OCI-LY7 (cell line): ENCODE results near the gene SINHCAF. TPM values are rescaled to one million over a fixed set of nuclear protein-coding genes. Genes with fewer than 3 reads are reported as not detected.
A peak's percentile ranks its signal among the peaks of the same experiment; 100 is the strongest.

ENCODE experiments used
- BruUV-seq: library from RNA; stranded (reverse); fragments of 400-500 nt; replicated peaks from 2 replicates; lab custom pipeline; 2021; lab: Mats Ljungman, UMichigan
- CTCF ChIA-PET: fragments of 300-600 bp; sonication (Branson Sonifier 250); formaldehyde crosslinking; loops from one replicate; lab custom pipeline; 2022; ENCODE audit warnings: antibody characterized with exemption; ENCODE audit not compliant: unreplicated experiment; lab: Charles Lee
- POLR2A ChIA-PET: fragments of 300-600 bp; sonication (Branson Sonifier 250); formaldehyde crosslinking; loops from one replicate; lab custom pipeline; 2022; ENCODE audit warnings: antibody characterized with exemption; lab: Charles Lee
- DNase-seq: peaks from one replicate; pipeline ENCODE4 v3.0.0-alpha.2; 2015; ENCODE audit warnings: low spot score
- H2AFZ ChIP-seq: fragments of 200-600 bp; sonication (generic), shearing (Covaris generic); 2 replicates; pipeline ENCODE4 v1.6.1; 2014; ENCODE audit warnings: mild to moderate bottlenecking, antibody characterized with exemption, low read length, moderate library complexity
- H3K27ac ChIP-seq: fragments of 200-600 bp; sonication (generic); 2 replicates; pipeline ENCODE4 v1.5.1; 2014; ENCODE audit warnings: mixed run types, low read depth, mild to moderate bottlenecking, moderate library complexity, low read length, inconsistent platforms; ENCODE audit not compliant: poor library complexity, severe bottlenecking
- H3K36me3 ChIP-seq: fragments of 200-600 bp; sonication (generic); 2 replicates; pipeline ENCODE4 v1.6.1; 2014; ENCODE audit warnings: mild to moderate bottlenecking, antibody characterized with exemption, low read length, moderate library complexity, mixed read lengths; ENCODE audit not compliant: insufficient read depth
- H3K4me1 ChIP-seq: fragments of 200-600 bp; sonication (generic); 2 replicates; pipeline ENCODE4 v1.5.1; 2014; ENCODE audit warnings: mild to moderate bottlenecking, low read length; ENCODE audit not compliant: insufficient read depth, poor library complexity, severe bottlenecking
- H3K4me2 ChIP-seq: fragments of 200-600 bp; sonication (generic); 2 replicates; pipeline ENCODE4 v1.6.1; 2014; ENCODE audit warnings: mild to moderate bottlenecking, low read length
- H3K4me3 ChIP-seq: fragments of 200-600 bp; sonication (generic); 2 replicates; pipeline ENCODE4 v1.5.1; 2014; ENCODE audit warnings: mild to moderate bottlenecking, low read depth, low read length; ENCODE audit not compliant: poor library complexity, severe bottlenecking
- H3K79me2 ChIP-seq: fragments of 200-600 bp; sonication (generic); 2 replicates; pipeline ENCODE4 v1.6.1; 2016; ENCODE audit warnings: low read depth, mild to moderate bottlenecking, low read length, moderate library complexity, mixed read lengths; ENCODE audit not compliant: insufficient read depth
- H3K9me2 ChIP-seq: fragments of 200-600 bp; sonication (generic); 2 replicates; pipeline ENCODE4 v1.6.1; 2016; ENCODE audit warnings: mild to moderate bottlenecking, low read length, mixed read lengths; ENCODE audit not compliant: insufficient read depth
- H3K9me3 ChIP-seq: fragments of 200-600 bp; sonication (generic); 2 replicates; pipeline ENCODE4 v1.6.1; 2014; ENCODE audit warnings: mild to moderate bottlenecking, mixed run types, low read length, mixed read lengths
- H4K20me1 ChIP-seq: fragments of 200-600 bp; sonication (generic); 2 replicates; pipeline ENCODE4 v1.6.1; 2014; ENCODE audit warnings: mild to moderate bottlenecking, antibody characterized with exemption, low read length, moderate library complexity, mixed read lengths; ENCODE audit not compliant: insufficient read depth
- EZH2phosphoT487 ChIP-seq: fragments of 200-600 bp; sonication (generic); IDR thresholded peaks from 2 replicates; pipeline ENCODE4 v1.6.1; 2018; ENCODE audit warnings: low read depth, borderline replicate concordance, mild to moderate bottlenecking, mixed run types, antibody characterized with exemption, low read length, moderate library complexity, mixed read lengths
- intact Hi-C: fragments of 100-400 bp; cut with micrococcal nuclease; formaldehyde crosslinking; loops from one replicate; pipeline ENCODE4 v1.10.0; 2022; ENCODE audit not compliant: unreplicated experiment
- total RNA-seq, 2 experiments: library from RNA; depleted of rRNA in 1 of 2; stranded (reverse); fragments of >200 nt in 1 of 2; shearing (Covaris generic) in 1 of 2; gene quantifications; 2 replicates each; pipeline ENCODE4 v1.2.3, GENCODE V29; 2014 to 2022
- TF ChIP-seq, protein P1 (sequence below): fragments of 200-600 bp; sonication (generic); conservative IDR thresholded peaks from 2 replicates; pipeline ENCODE4 v1.5.1; 2014; ENCODE audit warnings: mild to moderate bottlenecking, antibody characterized with exemption, low read length, moderate library complexity, mixed read lengths

SINHCAF gene
- total RNA-seq, 2 experiments from 2014 or later, result 51.0 to 86.2 TPM

DNA sequence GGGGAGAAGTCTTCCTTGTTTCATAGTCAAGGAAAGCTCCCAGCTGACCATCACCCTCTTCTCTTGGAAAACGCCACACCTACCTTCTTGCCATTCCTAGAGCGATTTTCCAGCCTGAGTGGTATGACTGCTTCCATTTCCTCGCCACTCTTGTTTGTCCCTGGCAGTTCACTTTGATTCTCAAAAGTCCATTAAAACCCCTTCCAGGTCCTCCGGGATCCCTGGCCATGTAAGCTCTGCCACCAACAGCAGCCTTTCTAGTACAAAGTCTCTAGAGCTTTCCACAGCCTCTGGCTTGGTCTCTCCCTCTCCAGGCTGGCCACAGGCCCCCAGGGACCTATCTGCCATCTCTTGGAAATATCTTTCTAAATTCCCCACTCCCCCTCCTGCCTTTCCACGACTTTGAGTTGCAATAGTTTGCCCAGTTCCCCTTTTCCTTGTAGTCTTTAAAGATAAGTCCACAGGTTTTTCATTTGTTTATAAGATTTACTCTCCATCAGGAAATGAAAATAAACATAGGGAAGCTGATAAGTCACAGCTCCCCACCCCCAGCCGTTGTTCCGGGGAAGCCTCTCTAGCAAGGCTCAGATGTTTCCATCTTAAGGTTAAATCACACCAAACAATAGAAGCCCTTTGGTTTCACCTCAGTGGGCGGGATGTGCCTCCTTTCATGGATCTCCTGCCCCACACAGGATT, 42.9 kb upstream of the SINHCAF start:
- no peaks in the 10 kb centered on the region for H3K36me3 ChIP-seq
- no peaks in the 10 kb centered on the region for H3K9me3 ChIP-seq
- no peaks in the 10 kb centered on the region for H3K79me2 ChIP-seq
- ChIA-PET POLR2A (interaction anchor here (0.6 to 1.2 kb wide), 8 partner anchors 14 to 973 kb away, joined by 3 to 9 read pairs (median 3); no protein-coding TSS in a partner anchor), CTCF (no interaction called here)
- intact Hi-C loops, result no loop called here
- BruUV-seq, result no TSS peak
- H2AFZ ChIP-seq, result no peak overlapping the region
- H3K9me2 ChIP-seq, result no peaks in the 10 kb centered on the region
- no peaks in the 10 kb centered on the region for H4K20me1 ChIP-seq
- no peak overlapping the region for H3K27ac ChIP-seq
- TF ChIP-seq EZH2phosphoT487, result no peak
- TF ChIP-seq, protein P1, sequence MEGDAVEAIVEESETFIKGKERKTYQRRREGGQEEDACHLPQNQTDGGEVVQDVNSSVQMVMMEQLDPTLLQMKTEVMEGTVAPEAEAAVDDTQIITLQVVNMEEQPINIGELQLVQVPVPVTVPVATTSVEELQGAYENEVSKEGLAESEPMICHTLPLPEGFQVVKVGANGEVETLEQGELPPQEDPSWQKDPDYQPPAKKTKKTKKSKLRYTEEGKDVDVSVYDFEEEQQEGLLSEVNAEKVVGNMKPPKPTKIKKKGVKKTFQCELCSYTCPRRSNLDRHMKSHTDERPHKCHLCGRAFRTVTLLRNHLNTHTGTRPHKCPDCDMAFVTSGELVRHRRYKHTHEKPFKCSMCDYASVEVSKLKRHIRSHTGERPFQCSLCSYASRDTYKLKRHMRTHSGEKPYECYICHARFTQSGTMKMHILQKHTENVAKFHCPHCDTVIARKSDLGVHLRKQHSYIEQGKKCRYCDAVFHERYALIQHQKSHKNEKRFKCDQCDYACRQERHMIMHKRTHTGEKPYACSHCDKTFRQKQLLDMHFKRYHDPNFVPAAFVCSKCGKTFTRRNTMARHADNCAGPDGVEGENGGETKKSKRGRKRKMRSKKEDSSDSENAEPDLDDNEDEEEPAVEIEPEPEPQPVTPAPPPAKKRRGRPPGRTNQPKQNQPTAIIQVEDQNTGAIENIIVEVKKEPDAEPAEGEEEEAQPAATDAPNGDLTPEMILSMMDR, result no peak
- peaks cover 17% of the 10 kb centered on the region for H3K4me1 ChIP-seq
- no peak overlapping the region for H3K4me2 ChIP-seq
- H3K4me3 ChIP-seq, result no peak overlapping the region
- no peak for DNase-seq

- Histone ChIP-seq H3K36me3 (no peaks in the 10 kb centered on the region), H3K27ac (no peak overlapping the region), H3K4me3 (no peak overlapping the region), H3K4me2 (no peak overlapping the region), H4K20me1 (no peaks in the 10 kb centered on the region), H2AFZ (no peak overlapping the region), H3K79me2 (no peaks in the 10 kb centered on the region), H3K9me3 (no peaks in the 10 kb centered on the region), H3K9me2 (no peaks in the 10 kb centered on the region), H3K4me1 (peaks cover 32% of the 10 kb centered on the region)
- intact Hi-C loops, result no loop called here
- no peak for TF ChIP-seq EZH2phosphoT487
- TF ChIP-seq, protein P1, result no peak
- ChIA-PET CTCF (no interaction called here), POLR2A (no interaction called here)
- BruUV-seq, result no TSS peak
- DNase-seq, result no peak
Observed at GRCh38 chr12:31366104-31366621, 40.2 kb upstream of the SINHCAF start.

DNA sequence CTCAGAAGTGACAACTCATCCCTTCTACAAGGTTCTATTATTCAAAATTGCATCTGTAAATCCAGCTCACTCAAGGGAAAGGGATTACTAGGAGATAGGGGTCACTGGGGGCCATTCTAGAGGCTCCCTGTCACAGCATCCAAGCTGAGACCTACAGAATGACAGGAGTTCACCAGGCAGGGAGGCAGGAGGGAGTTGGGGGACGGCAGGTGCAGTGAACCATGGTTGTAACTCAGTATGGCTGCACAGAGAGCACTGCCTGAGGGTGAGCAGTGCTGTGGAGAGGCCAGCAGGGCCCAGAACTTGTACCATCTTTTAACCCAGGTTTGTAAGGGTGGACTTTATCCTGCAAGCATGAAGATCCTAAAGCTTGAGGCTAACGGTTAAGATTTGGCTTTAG, 37.9 kb upstream of the SINHCAF start:
- Histone ChIP-seq H2AFZ (peak overlapping the region; percentile 93; the same call in 1 of the 2 replicates), H3K9me3 (no peaks in the 10 kb centered on the region), H4K20me1 (no peaks in the 10 kb centered on the region), H3K36me3 (no peaks in the 10 kb centered on the region), H3K4me3 (no peak overlapping the region), H3K4me2 (peak overlapping the region; percentile 21), H3K9me2 (no peaks in the 10 kb centered on the region), H3K4me1 (peaks cover 22% of the 10 kb centered on the region), H3K27ac (no peak overlapping the region), H3K79me2 (no peaks in the 10 kb centered on the region)
- POLR2A ChIA-PET, result interaction anchor here (0.5 to 1.4 kb wide), 3 partner anchors 13 to 274 kb away, joined by 3 to 6 read pairs (median 4); no protein-coding TSS in a partner anchor
- TF ChIP-seq, protein P1, result no peak
- TF ChIP-seq EZH2phosphoT487, result no peak
- CTCF ChIA-PET, result interaction anchor here (1.7 kb wide), 1 partner anchor 92 kb away, joined by 9 read pairs; no protein-coding TSS in a partner anchor
- BruUV-seq, result no TSS peak
- intact Hi-C loops, result loop anchor here (1.0 to 2.0 kb wide), 3 partner anchors 37 to 109 kb away; partner anchors contain the start of gene SINHCAF
- no peak for DNase-seq
